Activated CD8-positive, alpha-beta T cell treated with anti-CD3 and anti-CD28 coated beads for 36 hours (primary cell): ENCODE data around the gene COL4A3. TPM values are rescaled to one million over a fixed set of nuclear protein-coding genes. Genes with fewer than 3 reads are reported as not detected.

ENCODE experiments used
- ATAC-seq: fragments of 200-7000 bp; cut with Tn5 transposase; one replicate; pipeline ENCODE4 v1.10.0; 2021; ENCODE audit warnings: mild to moderate bottlenecking, moderate library complexity
- CTCF ChIA-PET: fragments of 350-600 bp; sonication (Branson Sonifier 250); formaldehyde crosslinking; loops from one replicate; lab custom pipeline; 2021; ENCODE audit warnings: antibody characterized with exemption; lab: Charles Lee
- POLR2A ChIA-PET: fragments of 350-600 bp; sonication (Branson Sonifier 250); formaldehyde crosslinking; loops from one replicate; lab custom pipeline; 2021; ENCODE audit warnings: antibody characterized with exemption; lab: Charles Lee
- DNase-seq: peaks from one replicate; pipeline ENCODE4 v3.0.0-alpha.2; 2020
- H3K27ac Mint-ChIP-seq: one replicate; pipeline ENCODE4 v1.8.0; 2021; ENCODE audit warnings: mild to moderate bottlenecking, mixed read lengths
- H3K27me3 Mint-ChIP-seq: one replicate; pipeline ENCODE4 v1.8.0; 2021; ENCODE audit warnings: mixed read lengths
- H3K36me3 Mint-ChIP-seq: one replicate; pipeline ENCODE4 v1.8.0; 2021; ENCODE audit warnings: low read depth, mixed read lengths
- H3K4me1 Mint-ChIP-seq: one replicate; pipeline ENCODE4 v1.8.0; 2021; ENCODE audit warnings: low read depth, mixed read lengths
- H3K4me3 Mint-ChIP-seq: one replicate; pipeline ENCODE4 v1.8.0; 2021; ENCODE audit warnings: mild to moderate bottlenecking, moderate library complexity, mixed read lengths
- H3K9me3 Mint-ChIP-seq: one replicate; pipeline ENCODE4 v1.8.0; 2021; ENCODE audit warnings: mixed read lengths
- CTCF ChIP-seq: fragments of 200-600 bp; IDR thresholded peaks from one replicate; pipeline ENCODE4 v1.8.0; 2022; ENCODE audit warnings: antibody characterized with exemption, mild to moderate bottlenecking
- intact Hi-C: fragments of 100-400 bp; cut with micrococcal nuclease; formaldehyde crosslinking; loops from one replicate; pipeline ENCODE4 v1.10.0; 2022
- total RNA-seq, 2 experiments: library from RNA; stranded (reverse); gene quantifications; one replicate each; pipeline ENCODE4 v1.2.3, GENCODE V29; 2021

COL4A3 gene
- total RNA-seq, 2 experiments from 2014 or later, result not detected

DNA sequence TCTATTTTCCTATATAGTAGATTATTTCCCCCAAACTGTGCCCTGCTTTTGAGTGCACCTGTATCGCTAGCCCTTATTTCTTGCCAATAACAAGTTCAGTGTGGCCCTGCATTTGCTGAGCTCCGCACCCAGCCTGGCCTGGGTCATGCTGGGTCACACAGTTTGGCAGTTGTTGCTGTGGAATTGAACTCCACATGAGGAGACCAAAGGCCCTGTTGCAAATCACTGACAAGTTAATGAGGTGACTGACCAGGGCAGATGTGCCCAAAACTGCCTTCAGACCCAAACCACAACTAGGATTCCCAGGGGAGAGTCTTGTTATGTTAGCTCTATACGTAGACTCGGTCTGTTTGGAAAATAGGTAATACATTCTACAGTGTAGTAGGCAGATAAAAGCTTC, 31.4 kb upstream of the COL4A3 start:
- no peak overlapping the region for H3K27ac Mint-ChIP-seq
- POLR2A ChIA-PET, result no interaction called here

GRCh38 chr2:227134591-227134990, 29.8 kb upstream of the COL4A3 start:
- TF ChIP-seq CTCF, result no peak
- no peak for DNase-seq
- Mint-ChIP-seq H3K36me3 (no peaks in the 10 kb centered on the region), H3K4me1 (no peaks in the 10 kb centered on the region), H3K4me3 (no peak overlapping the region), H3K27ac (no peak overlapping the region), H3K9me3 (no peaks in the 10 kb centered on the region), H3K27me3 (peaks cover 2% of the 10 kb centered on the region)
- CTCF ChIA-PET, result interaction anchor here (9.9 kb wide), 1 partner anchor 104 kb away, joined by 87 read pairs; no protein-coding TSS in a partner anchor
- POLR2A ChIA-PET, result interaction anchor here (0.7 kb wide), 1 partner anchor 656 kb away, joined by 3 read pairs; no protein-coding TSS in a partner anchor
- intact Hi-C loops, result no loop called here
- ATAC-seq, result no peak

More for the DNA sequence above, 31.4 kb upstream of the COL4A3 start:
- intact Hi-C loops, result no loop called here
- ATAC-seq (no peak), DNase-seq (no peak)
- Mint-ChIP-seq H3K36me3 (no peaks in the 10 kb centered on the region), H3K9me3 (no peaks in the 10 kb centered on the region), H3K4me3 (no peak overlapping the region), H3K27me3 (peaks cover 6% of the 10 kb centered on the region), H3K4me1 (no peaks in the 10 kb centered on the region)
- CTCF ChIA-PET, result interaction anchor here (1.2 to 9.9 kb wide), 4 partner anchors 12 to 758 kb away, joined by 3 to 87 read pairs (median 8); no protein-coding TSS in a partner anchor
- TF ChIP-seq CTCF, result no peak

- TF ChIP-seq CTCF, result no peak
- intact Hi-C loops, result no loop called here
- Mint-ChIP-seq H3K9me3 (no peaks in the 10 kb centered on the region), H3K36me3 (no peaks in the 10 kb centered on the region), H3K27me3 (peaks cover 3% of the 10 kb centered on the region), H3K27ac (no peak overlapping the region), H3K4me1 (no peaks in the 10 kb centered on the region), H3K4me3 (no peak overlapping the region)
- ATAC-seq (no peak), DNase-seq (no peak)
- POLR2A ChIA-PET, result no interaction called here
- CTCF ChIA-PET, result interaction anchor here (0.9 kb wide), 1 partner anchor 97 kb away, joined by 3 read pairs; no protein-coding TSS in a partner anchor
Measured at GRCh38 chr2:227141301-227141700, 23.1 kb upstream of the COL4A3 start.

DNA sequence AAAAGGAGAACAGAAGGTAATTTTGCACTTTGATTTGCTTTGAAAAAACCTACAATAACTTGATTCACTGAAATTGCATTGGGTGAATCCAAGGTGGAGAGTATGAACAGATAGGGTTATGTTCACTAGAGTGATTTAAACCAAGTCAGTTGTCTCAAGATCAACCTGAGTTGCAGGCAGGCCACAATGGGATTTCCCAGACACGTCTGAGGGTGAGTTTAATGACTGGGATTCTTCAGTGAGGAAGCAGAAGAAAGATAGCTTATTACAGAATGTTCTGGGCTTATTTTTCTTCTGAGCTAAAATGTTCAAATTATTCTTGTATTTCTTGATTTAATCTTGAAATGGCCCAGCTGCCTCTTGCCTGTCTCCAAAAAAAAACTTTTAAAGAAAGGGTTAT, 20.5 kb upstream of the COL4A3 start:
- no peaks in the 10 kb centered on the region for H3K4me1 Mint-ChIP-seq
- H3K9me3 Mint-ChIP-seq, result peaks cover 3% of the 10 kb centered on the region
- no peak overlapping the region for H3K4me3 Mint-ChIP-seq
- TF ChIP-seq CTCF, result no peak
- H3K36me3 Mint-ChIP-seq, result no peaks in the 10 kb centered on the region
- CTCF ChIA-PET, result interaction anchor here (1.3 kb wide), 1 partner anchor 94 kb away, joined by 4 read pairs; no protein-coding TSS in a partner anchor
- H3K27ac Mint-ChIP-seq, result no peak overlapping the region
- intact Hi-C loops, result no loop called here
- peaks cover 6% of the 10 kb centered on the region for H3K27me3 Mint-ChIP-seq
- ATAC-seq (no peak), DNase-seq (no peak)
- POLR2A ChIA-PET, result no interaction called here

- no peak overlapping the region for H3K27ac Mint-ChIP-seq
- no peaks in the 10 kb centered on the region for H3K36me3 Mint-ChIP-seq
- no peaks in the 10 kb centered on the region for H3K4me1 Mint-ChIP-seq
- POLR2A ChIA-PET, result no interaction called here
- CTCF ChIA-PET, result no interaction called here
- TF ChIP-seq CTCF, result no peak
- intact Hi-C loops, result no loop called here
- H3K9me3 Mint-ChIP-seq, result peaks cover 5% of the 10 kb centered on the region
- no peak overlapping the region for H3K4me3 Mint-ChIP-seq
- H3K27me3 Mint-ChIP-seq, result peaks cover 8% of the 10 kb centered on the region
- ATAC-seq (no peak), DNase-seq (no peak)
Measured at GRCh38 chr2:227146456-227146855, 18.0 kb upstream of the COL4A3 start.
